ENCODE data around the gene TBC1D17. TPM values are rescaled to one million over a fixed set of nuclear protein-coding genes. Genes with fewer than 3 reads are reported as not detected.

Gene TBC1D17
- total and polyA plus RNA-seq, 4 donors: 11.3 to 27.9 (median 17.2) TPM

DNA sequence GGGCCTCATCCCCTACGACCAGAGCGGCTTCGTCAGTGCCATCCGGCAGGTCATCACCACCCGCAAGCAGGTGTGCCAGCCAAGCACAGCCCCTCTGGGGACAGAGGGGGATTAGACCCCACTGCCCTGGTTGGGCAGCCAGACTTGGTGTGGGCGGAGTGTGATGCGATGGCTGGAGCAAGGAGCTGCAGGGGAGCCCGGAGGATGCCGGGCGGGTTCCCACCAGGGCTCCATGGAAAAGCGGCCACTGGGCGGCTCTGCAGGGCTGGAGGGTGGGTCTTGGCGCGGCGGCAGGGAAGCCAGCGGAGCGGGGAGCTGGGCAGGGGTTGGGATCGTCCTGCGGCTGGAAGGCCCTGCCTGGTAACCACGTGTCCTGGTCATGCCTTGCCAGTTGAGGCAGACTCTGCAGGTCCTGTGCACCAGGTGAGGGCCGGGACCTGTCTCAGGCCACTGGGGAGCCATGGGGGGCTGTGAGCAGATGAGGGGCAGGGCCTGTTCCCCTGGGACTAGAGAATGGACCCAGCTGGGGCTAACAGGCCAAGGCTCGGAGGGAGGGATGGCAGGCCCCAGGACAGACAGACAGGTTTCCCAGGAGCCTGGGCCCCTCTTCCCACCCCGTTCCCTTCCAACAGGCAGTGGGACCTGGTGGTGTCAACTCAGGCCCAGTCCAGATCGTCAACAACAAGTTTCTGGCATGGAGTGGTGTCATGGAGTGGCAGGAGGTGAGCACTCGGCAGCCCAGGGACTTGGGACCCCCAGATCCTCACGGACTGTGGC is 20.3 kb upstream of the TBC1D17 start (continued):
- TF ChIP-seq TAF1 (conservative IDR thresholded peaks at IDR 0.05) (no peak), GABPA (IDR thresholded peaks at IDR 0.05 in 1 of 2, conservative IDR thresholded peaks at IDR 0.05 in 1 of 2) (no peak)

DNA sequence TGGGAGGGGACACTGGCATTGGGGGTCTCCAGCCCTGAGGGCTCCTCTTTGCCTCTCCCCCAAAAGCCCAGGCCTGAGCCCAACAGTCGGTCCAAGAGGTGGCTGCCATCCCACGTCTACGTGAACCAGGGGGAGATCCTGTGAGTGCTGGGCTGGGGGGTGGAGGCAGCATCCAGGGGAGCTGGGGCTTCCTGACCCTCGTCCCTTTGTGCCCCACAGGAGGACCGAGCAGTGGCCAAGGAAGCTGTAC is 19.7 kb upstream of the TBC1D17 start:
- TF ChIP-seq EGR1 (IDR thresholded peaks at IDR 0.05; ENCODE audit: low read depth in 2 of 2): no peak
- no peak for TF ChIP-seq RXRA (IDR thresholded peaks at IDR 0.05)
- TF ChIP-seq TAF1 (conservative IDR thresholded peaks at IDR 0.05): no peak
- no peak for TF ChIP-seq HNF4G (IDR thresholded peaks at IDR 0.05)
- no peak for TF ChIP-seq YY1 (IDR thresholded peaks at IDR 0.05)
- TF ChIP-seq NR2F2 (IDR thresholded peaks at IDR 0.05): no peak
- TF ChIP-seq, protein P1, sequence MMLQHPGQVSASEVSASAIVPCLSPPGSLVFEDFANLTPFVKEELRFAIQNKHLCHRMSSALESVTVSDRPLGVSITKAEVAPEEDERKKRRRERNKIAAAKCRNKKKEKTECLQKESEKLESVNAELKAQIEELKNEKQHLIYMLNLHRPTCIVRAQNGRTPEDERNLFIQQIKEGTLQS (IDR thresholded peaks at IDR 0.05): no peak
- TF ChIP-seq FOXA1 (IDR thresholded peaks at IDR 0.05): no peak
- TF ChIP-seq RAD21 (IDR thresholded peaks at IDR 0.05): no peak
- TF ChIP-seq SP1 (IDR thresholded peaks at IDR 0.05): no peak
- TF ChIP-seq, protein P2, sequence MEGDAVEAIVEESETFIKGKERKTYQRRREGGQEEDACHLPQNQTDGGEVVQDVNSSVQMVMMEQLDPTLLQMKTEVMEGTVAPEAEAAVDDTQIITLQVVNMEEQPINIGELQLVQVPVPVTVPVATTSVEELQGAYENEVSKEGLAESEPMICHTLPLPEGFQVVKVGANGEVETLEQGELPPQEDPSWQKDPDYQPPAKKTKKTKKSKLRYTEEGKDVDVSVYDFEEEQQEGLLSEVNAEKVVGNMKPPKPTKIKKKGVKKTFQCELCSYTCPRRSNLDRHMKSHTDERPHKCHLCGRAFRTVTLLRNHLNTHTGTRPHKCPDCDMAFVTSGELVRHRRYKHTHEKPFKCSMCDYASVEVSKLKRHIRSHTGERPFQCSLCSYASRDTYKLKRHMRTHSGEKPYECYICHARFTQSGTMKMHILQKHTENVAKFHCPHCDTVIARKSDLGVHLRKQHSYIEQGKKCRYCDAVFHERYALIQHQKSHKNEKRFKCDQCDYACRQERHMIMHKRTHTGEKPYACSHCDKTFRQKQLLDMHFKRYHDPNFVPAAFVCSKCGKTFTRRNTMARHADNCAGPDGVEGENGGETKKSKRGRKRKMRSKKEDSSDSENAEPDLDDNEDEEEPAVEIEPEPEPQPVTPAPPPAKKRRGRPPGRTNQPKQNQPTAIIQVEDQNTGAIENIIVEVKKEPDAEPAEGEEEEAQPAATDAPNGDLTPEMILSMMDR (IDR thresholded peaks at IDR 0.05; ENCODE audit: low read depth, low read length, missing input control): no peak
- TF ChIP-seq, protein P3, sequence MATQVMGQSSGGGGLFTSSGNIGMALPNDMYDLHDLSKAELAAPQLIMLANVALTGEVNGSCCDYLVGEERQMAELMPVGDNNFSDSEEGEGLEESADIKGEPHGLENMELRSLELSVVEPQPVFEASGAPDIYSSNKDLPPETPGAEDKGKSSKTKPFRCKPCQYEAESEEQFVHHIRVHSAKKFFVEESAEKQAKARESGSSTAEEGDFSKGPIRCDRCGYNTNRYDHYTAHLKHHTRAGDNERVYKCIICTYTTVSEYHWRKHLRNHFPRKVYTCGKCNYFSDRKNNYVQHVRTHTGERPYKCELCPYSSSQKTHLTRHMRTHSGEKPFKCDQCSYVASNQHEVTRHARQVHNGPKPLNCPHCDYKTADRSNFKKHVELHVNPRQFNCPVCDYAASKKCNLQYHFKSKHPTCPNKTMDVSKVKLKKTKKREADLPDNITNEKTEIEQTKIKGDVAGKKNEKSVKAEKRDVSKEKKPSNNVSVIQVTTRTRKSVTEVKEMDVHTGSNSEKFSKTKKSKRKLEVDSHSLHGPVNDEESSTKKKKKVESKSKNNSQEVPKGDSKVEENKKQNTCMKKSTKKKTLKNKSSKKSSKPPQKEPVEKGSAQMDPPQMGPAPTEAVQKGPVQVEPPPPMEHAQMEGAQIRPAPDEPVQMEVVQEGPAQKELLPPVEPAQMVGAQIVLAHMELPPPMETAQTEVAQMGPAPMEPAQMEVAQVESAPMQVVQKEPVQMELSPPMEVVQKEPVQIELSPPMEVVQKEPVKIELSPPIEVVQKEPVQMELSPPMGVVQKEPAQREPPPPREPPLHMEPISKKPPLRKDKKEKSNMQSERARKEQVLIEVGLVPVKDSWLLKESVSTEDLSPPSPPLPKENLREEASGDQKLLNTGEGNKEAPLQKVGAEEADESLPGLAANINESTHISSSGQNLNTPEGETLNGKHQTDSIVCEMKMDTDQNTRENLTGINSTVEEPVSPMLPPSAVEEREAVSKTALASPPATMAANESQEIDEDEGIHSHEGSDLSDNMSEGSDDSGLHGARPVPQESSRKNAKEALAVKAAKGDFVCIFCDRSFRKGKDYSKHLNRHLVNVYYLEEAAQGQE (IDR thresholded peaks at IDR 0.05): no peak
- TF ChIP-seq GABPA (IDR thresholded peaks at IDR 0.05 in 1 of 2, conservative IDR thresholded peaks at IDR 0.05 in 1 of 2): no peak
- TF ChIP-seq, protein P4, sequence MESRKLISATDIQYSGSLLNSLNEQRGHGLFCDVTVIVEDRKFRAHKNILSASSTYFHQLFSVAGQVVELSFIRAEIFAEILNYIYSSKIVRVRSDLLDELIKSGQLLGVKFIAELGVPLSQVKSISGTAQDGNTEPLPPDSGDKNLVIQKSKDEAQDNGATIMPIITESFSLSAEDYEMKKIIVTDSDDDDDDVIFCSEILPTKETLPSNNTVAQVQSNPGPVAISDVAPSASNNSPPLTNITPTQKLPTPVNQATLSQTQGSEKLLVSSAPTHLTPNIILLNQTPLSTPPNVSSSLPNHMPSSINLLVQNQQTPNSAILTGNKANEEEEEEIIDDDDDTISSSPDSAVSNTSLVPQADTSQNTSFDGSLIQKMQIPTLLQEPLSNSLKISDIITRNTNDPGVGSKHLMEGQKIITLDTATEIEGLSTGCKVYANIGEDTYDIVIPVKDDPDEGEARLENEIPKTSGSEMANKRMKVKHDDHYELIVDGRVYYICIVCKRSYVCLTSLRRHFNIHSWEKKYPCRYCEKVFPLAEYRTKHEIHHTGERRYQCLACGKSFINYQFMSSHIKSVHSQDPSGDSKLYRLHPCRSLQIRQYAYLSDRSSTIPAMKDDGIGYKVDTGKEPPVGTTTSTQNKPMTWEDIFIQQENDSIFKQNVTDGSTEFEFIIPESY (IDR thresholded peaks at IDR 0.05): no peak
- TF ChIP-seq, protein P5, sequence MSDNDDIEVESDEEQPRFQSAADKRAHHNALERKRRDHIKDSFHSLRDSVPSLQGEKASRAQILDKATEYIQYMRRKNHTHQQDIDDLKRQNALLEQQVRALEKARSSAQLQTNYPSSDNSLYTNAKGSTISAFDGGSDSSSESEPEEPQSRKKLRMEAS (IDR thresholded peaks at IDR 0.05): no peak
- TF ChIP-seq FOXA2 (IDR thresholded peaks at IDR 0.05): no peak
- no peak for TF ChIP-seq JUND (IDR thresholded peaks at IDR 0.05)
- no peak for TF ChIP-seq HNF4A (conservative IDR thresholded peaks at IDR 0.05)
- Histone ChIP-seq H3K36me3 (ENCODE audit: control insufficient read depth in 4 of 4, insufficient read depth in 3 of 4, low read depth in 1 of 4, low read length in 3 of 4) (peaks cover 0 to 49% (median 8%) of the 10 kb centered on the region in 4 donors), H3K9me3 (ENCODE audit: control insufficient read depth in 4 of 4, low read length in 3 of 4) (no peaks in the 10 kb centered on the region), H3K27me3 (ENCODE audit: control insufficient read depth in 4 of 4, insufficient read depth in 4 of 4, low read length in 3 of 4) (no peaks in the 10 kb centered on the region), H3K27ac (ENCODE audit: low read depth in 1 of 2, low read length in 2 of 2) (no peak overlapping the region), H3K4me3 (ENCODE audit: low read depth in 1 of 3, low read length in 3 of 3) (no peak overlapping the region), H3K4me1 (ENCODE audit: control insufficient read depth in 4 of 4, insufficient read depth in 4 of 4, low read length in 3 of 4) (peaks cover 1 to 3% (median 3%) of the 10 kb centered on the region in 4 donors), H3K9ac (ENCODE audit: low read depth in 1 of 2, low read length in 2 of 2) (no peak overlapping the region)
- DNase-seq (ENCODE audit: low spot score): no peak
- 92% methylated on average over 5 of the region's 5 CpGs for WGBS
